Mesendoderm (in vitro differentiated cells): ENCODE measurements around the gene RFT1.

Experiments used
- DNase-seq: peaks from one replicate; pipeline ENCODE4 v3.0.0; 2013
- H2AK5ac ChIP-seq: 2 replicates; pipeline ENCODE4 v1.6.1; 2013; ENCODE audit warnings: low read length, inconsistent platforms
- H2BK120ac ChIP-seq: 2 replicates; pipeline ENCODE4 v1.6.1; 2013; ENCODE audit warnings: low read depth, mild to moderate bottlenecking, low read length, moderate library complexity, mixed read lengths
- H2BK15ac ChIP-seq: replicated peaks from 2 replicates; pipeline ENCODE4 v1.6.1; 2013; ENCODE audit warnings: low read depth, mild to moderate bottlenecking, moderate library complexity
- H2BK5ac ChIP-seq: 2 replicates; pipeline ENCODE4 v1.6.1; 2013; ENCODE audit warnings: low read length, inconsistent platforms
- H3K18ac ChIP-seq: 2 replicates; pipeline ENCODE4 v1.6.1; 2013; ENCODE audit warnings: mild to moderate bottlenecking, low read length, mixed read lengths
- H3K23ac ChIP-seq: one replicate; pipeline ENCODE4 v1.6.1; 2013; ENCODE audit warnings: low read length
- H3K27ac ChIP-seq: 2 replicates; pipeline ENCODE4 v1.5.1; 2013; ENCODE audit warnings: low read depth, mild to moderate bottlenecking, inconsistent platforms, low read length, moderate library complexity
- H3K27me3 ChIP-seq: 2 replicates; pipeline ENCODE4 v1.6.1; 2013; ENCODE audit warnings: low read length, control low read depth, mild to moderate bottlenecking, inconsistent platforms; ENCODE audit not compliant: insufficient read depth, poor library complexity
- H3K36me3 ChIP-seq: 2 replicates; pipeline ENCODE4 v1.6.1; 2013; ENCODE audit warnings: low read length, inconsistent platforms; ENCODE audit not compliant: control insufficient read depth, insufficient read depth
- H3K4ac ChIP-seq: one replicate; pipeline ENCODE4 v1.6.1; 2013; ENCODE audit warnings: low read depth, mild to moderate bottlenecking, low read length, moderate library complexity
- H3K4me1 ChIP-seq: 2 replicates; pipeline ENCODE4 v1.6.1; 2013; ENCODE audit warnings: low read depth, low read length, inconsistent platforms; ENCODE audit not compliant: control insufficient read depth
- H3K4me2 ChIP-seq: 2 replicates; pipeline ENCODE4 v1.6.1; 2013; ENCODE audit warnings: low read length
- H3K4me3 ChIP-seq: 2 replicates; pipeline ENCODE4 v1.5.1; 2013; ENCODE audit warnings: mild to moderate bottlenecking, low read length
- H3K56ac ChIP-seq: one replicate; pipeline ENCODE4 v1.6.1; 2013; ENCODE audit warnings: low read length
- H3K79me1 ChIP-seq: 2 replicates; pipeline ENCODE4 v1.6.1; 2013; ENCODE audit warnings: low read length, inconsistent platforms
- H3K79me2 ChIP-seq: 2 replicates; pipeline ENCODE4 v1.6.1; 2013; ENCODE audit warnings: mild to moderate bottlenecking, low read length; ENCODE audit not compliant: control insufficient read depth, insufficient read depth
- H3K9ac ChIP-seq: 2 replicates; pipeline ENCODE4 v1.6.1; 2013; ENCODE audit warnings: low read length, inconsistent platforms
- H4K5ac ChIP-seq: one replicate; pipeline ENCODE4 v1.6.1; 2013; ENCODE audit warnings: low read length
- H4K8ac ChIP-seq: one replicate; pipeline ENCODE4 v1.6.1; 2013; ENCODE audit warnings: low read depth, mild to moderate bottlenecking, control low read depth, low read length, moderate library complexity
- WGBS: extraction: QIAGEN DNeasy Blood & Tissue Kit; methylation state at CpG from one replicate; pipeline ENCODE4 v1.1.7; 2013; ENCODE audit warnings: low lambda C conversion rate, missing lambda C conversion rate; ENCODE audit not compliant: insufficient coverage; ENCODE audit errors: extremely low coverage; 5-methylcytosine and 5-hydroxymethylcytosine counted together

The RFT1 gene

DNA sequence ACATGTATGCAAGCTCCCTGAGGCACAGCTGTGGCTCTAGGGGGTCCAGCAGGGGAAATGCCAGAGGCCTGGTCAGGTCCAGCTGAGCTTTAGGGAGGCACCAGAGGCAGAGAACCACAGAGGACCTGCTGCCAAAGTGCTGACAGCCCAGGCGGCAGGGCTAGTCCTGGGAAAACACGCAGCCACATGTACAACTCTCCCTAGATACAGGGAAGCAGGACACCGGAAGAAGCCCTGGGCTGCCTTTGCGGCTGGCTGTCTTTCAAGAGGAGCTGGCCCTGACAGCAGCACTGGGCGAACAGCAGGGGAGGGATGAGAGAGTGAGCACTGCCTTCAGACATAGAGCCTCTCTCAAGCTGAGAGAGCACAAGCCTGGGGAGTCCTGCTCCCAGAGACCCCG lies 40.7 kb downstream of the RFT1 start:
- no CpG with 5 or more reads among the region's 6 CpGs for WGBS
- H3K36me3 ChIP-seq = no peaks in the 10 kb centered on the region
- no peak overlapping the region for H4K8ac ChIP-seq
- no peak overlapping the region for H2BK120ac ChIP-seq
- H4K5ac ChIP-seq = no peak overlapping the region
- H2BK5ac ChIP-seq = no peak overlapping the region
- no peak overlapping the region for H2AK5ac ChIP-seq
- H3K27me3 ChIP-seq = no peaks in the 10 kb centered on the region
- no peak overlapping the region for H3K9ac ChIP-seq
- H2BK15ac ChIP-seq = no peak overlapping the region
- H3K18ac ChIP-seq = no peak overlapping the region
- H3K56ac ChIP-seq = no peak overlapping the region
- no peak for DNase-seq
- no peak overlapping the region for H3K4me3 ChIP-seq
- H3K79me1 ChIP-seq = no peaks in the 10 kb centered on the region
- H3K4me1 ChIP-seq = no peaks in the 10 kb centered on the region
- H3K4me2 ChIP-seq = no peak overlapping the region
- no peak overlapping the region for H3K23ac ChIP-seq
- H3K79me2 ChIP-seq = no peaks in the 10 kb centered on the region
- no peak overlapping the region for H3K27ac ChIP-seq
- no peak overlapping the region for H3K4ac ChIP-seq

GRCh38 chr3:53085476-53085875 lies 44.8 kb downstream of the RFT1 start:
- H3K27me3 ChIP-seq = no peaks in the 10 kb centered on the region
- H3K9ac ChIP-seq = no peak overlapping the region
- no peaks in the 10 kb centered on the region for H3K36me3 ChIP-seq
- no peak overlapping the region for H2BK15ac ChIP-seq
- no peak overlapping the region for H3K56ac ChIP-seq
- DNase-seq = no peak
- no peak overlapping the region for H3K4me2 ChIP-seq
- H3K79me1 ChIP-seq = no peaks in the 10 kb centered on the region
- H2BK5ac ChIP-seq = no peak overlapping the region
- H3K4me3 ChIP-seq = no peak overlapping the region
- no peak overlapping the region for H4K5ac ChIP-seq
- H3K4ac ChIP-seq = no peak overlapping the region
- H3K4me1 ChIP-seq = no peaks in the 10 kb centered on the region
- no peak overlapping the region for H3K23ac ChIP-seq
- H2BK120ac ChIP-seq = no peak overlapping the region
- H2AK5ac ChIP-seq = no peak overlapping the region
- H3K18ac ChIP-seq = no peak overlapping the region
- H3K79me2 ChIP-seq = no peaks in the 10 kb centered on the region
- no CpG with 5 or more reads among the region's 10 CpGs for WGBS
- no peak overlapping the region for H3K27ac ChIP-seq
- no peak overlapping the region for H4K8ac ChIP-seq

GRCh38 chr3:53084310-53085001 lies 45.8 kb downstream of the RFT1 start:
- Histone ChIP-seq H2BK5ac (no peak overlapping the region), H3K27ac (no peak overlapping the region), H2BK120ac (no peak overlapping the region), H3K36me3 (no peaks in the 10 kb centered on the region), H3K4ac (no peak overlapping the region), H3K4me1 (no peaks in the 10 kb centered on the region), H3K27me3 (no peaks in the 10 kb centered on the region), H3K4me2 (no peak overlapping the region), H3K4me3 (no peak overlapping the region), H2AK5ac (no peak overlapping the region), H3K79me1 (no peaks in the 10 kb centered on the region), H3K23ac (no peak overlapping the region), H3K9ac (no peak overlapping the region), H3K79me2 (no peaks in the 10 kb centered on the region), H4K8ac (no peak overlapping the region), H3K56ac (no peak overlapping the region), H2BK15ac (no peak overlapping the region), H4K5ac (no peak overlapping the region), H3K18ac (no peak overlapping the region)
- DNase-seq = no peak
- WGBS = no CpG with 5 or more reads among the region's 12 CpGs

GRCh38 chr3:53083949-53084309 lies 46.3 kb downstream of the RFT1 start:
- H2AK5ac ChIP-seq = no peak overlapping the region
- no peak for DNase-seq
- no peak overlapping the region for H3K18ac ChIP-seq
- no peak overlapping the region for H3K4me2 ChIP-seq
- no peak overlapping the region for H4K5ac ChIP-seq
- H4K8ac ChIP-seq = no peak overlapping the region
- no peaks in the 10 kb centered on the region for H3K36me3 ChIP-seq
- H3K27ac ChIP-seq = no peak overlapping the region
- H3K4me1 ChIP-seq = no peaks in the 10 kb centered on the region
- H3K79me2 ChIP-seq = no peaks in the 10 kb centered on the region
- WGBS = no CpG with 5 or more reads among the region's 3 CpGs
- no peak overlapping the region for H3K4me3 ChIP-seq
- H3K4ac ChIP-seq = no peak overlapping the region
- no peaks in the 10 kb centered on the region for H3K79me1 ChIP-seq
- no peaks in the 10 kb centered on the region for H3K27me3 ChIP-seq
- no peak overlapping the region for H2BK15ac ChIP-seq
- H3K56ac ChIP-seq = no peak overlapping the region
- H2BK120ac ChIP-seq = no peak overlapping the region
- no peak overlapping the region for H3K9ac ChIP-seq
- H3K23ac ChIP-seq = no peak overlapping the region
- H2BK5ac ChIP-seq = no peak overlapping the region

GRCh38 chr3:53083521-53083920 lies 46.7 kb downstream of the RFT1 start:
- Histone ChIP-seq H3K79me2 (no peaks in the 10 kb centered on the region), H2BK120ac (no peak overlapping the region), H3K18ac (no peak overlapping the region), H3K36me3 (no peaks in the 10 kb centered on the region), H3K4ac (no peak overlapping the region), H2AK5ac (no peak overlapping the region), H4K5ac (no peak overlapping the region), H3K27me3 (no peaks in the 10 kb centered on the region), H2BK15ac (no peak overlapping the region), H3K4me2 (no peak overlapping the region), H3K79me1 (no peaks in the 10 kb centered on the region), H2BK5ac (no peak overlapping the region), H3K4me1 (no peaks in the 10 kb centered on the region), H4K8ac (no peak overlapping the region), H3K27ac (no peak overlapping the region), H3K23ac (no peak overlapping the region), H3K4me3 (no peak overlapping the region), H3K56ac (no peak overlapping the region), H3K9ac (no peak overlapping the region)
- WGBS = no CpG with 5 or more reads among the region's 8 CpGs
- DNase-seq = no peak

DNA sequence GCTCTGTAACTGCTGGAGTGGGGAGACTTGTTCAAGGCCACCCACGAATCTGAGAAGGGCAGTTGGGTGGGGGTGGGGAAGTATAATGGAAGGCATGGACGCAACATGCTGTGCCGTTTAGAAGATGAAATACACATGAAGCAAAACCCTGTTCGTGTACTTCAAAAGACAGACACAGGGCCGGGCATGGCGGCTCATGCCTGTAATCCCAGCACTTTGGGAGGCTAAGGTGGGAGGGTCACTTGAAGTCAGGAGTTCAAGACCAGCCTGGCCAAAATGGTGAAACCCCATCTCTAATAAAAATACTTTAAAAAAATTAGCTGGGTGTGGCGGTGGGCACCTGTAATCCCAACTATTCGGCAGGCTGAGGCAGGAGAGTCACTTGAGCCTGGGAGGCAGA lies 47.5 kb downstream of the RFT1 start:
- no peaks in the 10 kb centered on the region for H3K36me3 ChIP-seq
- H2AK5ac ChIP-seq = no peak overlapping the region
- H3K27ac ChIP-seq = no peak overlapping the region
- H3K4me3 ChIP-seq = no peak overlapping the region
- H3K4ac ChIP-seq = no peak overlapping the region
- H3K4me1 ChIP-seq = no peaks in the 10 kb centered on the region
- no peak overlapping the region for H2BK15ac ChIP-seq
- H3K9ac ChIP-seq = no peak overlapping the region
- no peaks in the 10 kb centered on the region for H3K79me1 ChIP-seq
- H2BK5ac ChIP-seq = no peak overlapping the region
- no peak overlapping the region for H3K23ac ChIP-seq
- H3K56ac ChIP-seq = no peak overlapping the region
- no peaks in the 10 kb centered on the region for H3K27me3 ChIP-seq
- no peak overlapping the region for H4K5ac ChIP-seq
- H3K4me2 ChIP-seq = no peak overlapping the region
- no peak overlapping the region for H2BK120ac ChIP-seq
- no CpG with 5 or more reads among the region's 8 CpGs for WGBS
- no peaks in the 10 kb centered on the region for H3K79me2 ChIP-seq
- no peak overlapping the region for H4K8ac ChIP-seq
- DNase-seq = no peak
- no peak overlapping the region for H3K18ac ChIP-seq
